Measurements from ENCODE around the gene XPR1. TPM values are rescaled to one million over a fixed set of nuclear protein-coding genes. Genes with fewer than 3 reads are reported as not detected.

XPR1 gene
- total and polyA plus RNA-seq, 2 donors (not counting 1 experiment from before 2014, with no cell fraction given) = 2.8 to 22.3 TPM

- ChIA-PET CTCF (interaction anchor here (0.7 to 2.8 kb wide), 6 partner anchors 21 to 519 kb away, joined by 3 to 12 read pairs (median 4); no protein-coding TSS in a partner anchor), POLR2A (interaction anchor here (0.5 to 1.4 kb wide), 4 partner anchors 128 to 1398 kb away, joined by 3 to 6 read pairs (median 5); partner anchors contain the start of gene ACBD6)
- H3K4me3 ChIP-seq (ENCODE audit: control extremely low read depth in 1 of 5, extremely low read depth in 1 of 5, insufficient read depth in 1 of 5, low read depth in 2 of 5, low read length in 4 of 5) = no peak overlapping the region
- peak overlapping the region; percentile 33 for H3K4me2 ChIP-seq (replicated peaks; ENCODE audit: low read depth, low read length, poor library complexity, severe bottlenecking)
- H4K20me1 ChIP-seq (ENCODE audit: control insufficient read depth, insufficient read depth, low read length, poor library complexity, severe bottlenecking) = peaks cover 2% of the 10 kb centered on the region
- Mint-ChIP-seq H3K4me1 (peaks cover 17% of the 10 kb centered on the region), H3K27ac (no peak overlapping the region), H3K27me3 (peaks cover 7% of the 10 kb centered on the region), H3K4me3 (peak overlapping the region; percentile 49), H3K9me3 (ENCODE audit: insufficient read depth) (no peaks in the 10 kb centered on the region)
- no peak for ATAC-seq (ENCODE audit: low read depth)
- no peaks in the 10 kb centered on the region for H3K36me3 ChIP-seq (replicated peaks in 1 of 2; ENCODE audit: control extremely low read depth in 1 of 2, control insufficient read depth in 1 of 2, extremely low read depth in 1 of 2, insufficient read depth in 2 of 2, low read length in 1 of 2)
- no peaks in the 10 kb centered on the region for H3K9me3 ChIP-seq (ENCODE audit: control extremely low read depth in 1 of 3, control insufficient read depth in 2 of 3, insufficient read depth in 1 of 3, low read length in 2 of 3)
- peaks cover 16 to 21% of the 10 kb centered on the region in 2 donors for H3K4me1 ChIP-seq (ENCODE audit: control insufficient read depth in 2 of 2, insufficient read depth in 2 of 2, low read length in 2 of 2)
- H3K9ac ChIP-seq (ENCODE audit: low read length) = no peak overlapping the region
- peak overlapping the region; percentile 34 to 68 for H3K27ac ChIP-seq (ENCODE audit: low read length in 2 of 2)
- H3K79me2 ChIP-seq (ENCODE audit: control insufficient read depth, insufficient read depth, low read length) = peaks cover 29% of the 10 kb centered on the region
- WGBS (ENCODE audit: insufficient coverage) = no CpG with 5 or more reads among the region's 6 CpGs
- intact Hi-C loops (cut with micrococcal nuclease) = loop anchor here (5.0 to 10.0 kb wide), 6 partner anchors 224 to 1761 kb away; partner anchors contain the start of genes CEP350, GLUL and SOAT1
- H3K27me3 ChIP-seq (replicated peaks in 1 of 4; ENCODE audit: control extremely low read depth in 1 of 4, control insufficient read depth in 3 of 4, insufficient read depth in 4 of 4, low read length in 3 of 4) = no peaks in the 10 kb centered on the region
- DNase-seq = peak; percentile 35
- peak overlapping the region; percentile 97 for H2AFZ ChIP-seq (ENCODE audit: insufficient read depth, low read depth, low read length, poor library complexity, severe bottlenecking)
- TF ChIP-seq CTCF (IDR thresholded peaks at IDR 0.05) (no peak), EZH2 (IDR thresholded peaks at IDR 0.05; ENCODE audit: borderline replicate concordance, insufficient read depth, low read depth, low read length, poor library complexity, severe bottlenecking) (no peak)
These were observed 542 bp upstream of the XPR1 start for GRCh38 chr1:180631194-180631765.

Data from B cell (primary cell).